Panc1 (cell line): ENCODE results near the gene ARID4B. TPM values are rescaled to one million over a fixed set of nuclear protein-coding genes. Genes with fewer than 3 reads are reported as not detected.
A peak's percentile ranks its signal among the peaks of the same experiment; 100 is the strongest.

Experiments used
- ATAC-seq: fragments of 200-7000 bp; cut with Tn5 transposase; 2 replicates; pipeline ENCODE4 v1.9.1; 2020; ENCODE audit warnings: mild to moderate bottlenecking, moderate library complexity
- BruUV-seq: library from RNA; stranded (reverse); fragments of 400-500 nt; replicated peaks from 2 replicates; lab custom pipeline; 2021; lab: Mats Ljungman, UMichigan
- CTCF ChIA-PET: fragments of 300-600 bp; sonication (Branson Sonifier 250); formaldehyde crosslinking; loops from one replicate; lab custom pipeline; 2022; ENCODE audit warnings: antibody characterized with exemption; lab: Charles Lee
- POLR2A ChIA-PET: fragments of 300-600 bp; sonication (Branson Sonifier 250); formaldehyde crosslinking; loops from one replicate; lab custom pipeline; 2022; ENCODE audit warnings: antibody characterized with exemption; lab: Charles Lee
- DNase-seq: peaks from one replicate; pipeline ENCODE4 v3.0.0-alpha.2; 2010; ENCODE audit warnings: low read depth, low spot score
- H3K27ac ChIP-seq: 2 replicates; pipeline ENCODE4 v1.5.1; 2011; ENCODE audit warnings: mild to moderate bottlenecking, low read length, inconsistent platforms
- H3K27me3 ChIP-seq: fragments of 200-500 bp; sonication (Bioruptor generic); 2 replicates; pipeline ENCODE4 v1.6.0; 2014; ENCODE audit warnings: low read length, inconsistent platforms; ENCODE audit not compliant: control insufficient read depth, insufficient read depth
- H3K36me3 ChIP-seq: fragments of 200-500 bp; sonication (Bioruptor generic); 2 replicates; pipeline ENCODE4 v1.5.1; 2014; ENCODE audit warnings: inconsistent platforms, mild to moderate bottlenecking, low read length, moderate library complexity; ENCODE audit not compliant: control insufficient read depth, insufficient read depth
- H3K4me1 ChIP-seq: 2 replicates; pipeline ENCODE4 v1.5.1; 2011; ENCODE audit warnings: inconsistent platforms, mild to moderate bottlenecking, low read length, moderate library complexity; ENCODE audit not compliant: control insufficient read depth, insufficient read depth
- H3K4me3 ChIP-seq, 2 experiments: 2 replicates each; pipeline ENCODE4 v1.5.1; 2011 to 2012; ENCODE audit warnings: low read depth in 2 of 2, low read length in 2 of 2, mild to moderate bottlenecking in 2 of 2, inconsistent platforms in 1 of 2, moderate library complexity in 1 of 2
- H3K9me3 ChIP-seq: fragments of 200-500 bp; sonication (Bioruptor generic); 2 replicates; pipeline ENCODE4 v1.5.1; 2014; ENCODE audit warnings: low read depth, mild to moderate bottlenecking, inconsistent platforms, low read length, moderate library complexity; ENCODE audit not compliant: control insufficient read depth, insufficient read depth
- POLR2AphosphoS5 ChIP-seq: IDR thresholded peaks from 2 replicates; pipeline ENCODE4 v1.6.1; 2012; ENCODE audit warnings: mild to moderate bottlenecking, low read depth, low read length, moderate library complexity
- SIN3A ChIP-seq: IDR thresholded peaks from 2 replicates; pipeline ENCODE4 v1.6.1; 2012; ENCODE audit warnings: low read depth, mild to moderate bottlenecking, low read length, moderate library complexity, borderline replicate concordance; ENCODE audit not compliant: insufficient read depth
- TCF7L2 ChIP-seq: IDR thresholded peaks from 2 replicates; pipeline ENCODE4 v1.6.1; 2011; ENCODE audit warnings: mild to moderate bottlenecking, low read depth, low read length, inconsistent platforms
- in situ Hi-C: cut with HindIII; loops from 2 replicates; pipeline ENCODE4 v1.10.0; 2016; ENCODE audit warnings: low sequenced_read_pairs, low pct_unique_long_range_greater_than_20kb
- intact Hi-C: fragments of 100-400 bp; cut with micrococcal nuclease; formaldehyde crosslinking; loops from one replicate; pipeline ENCODE4 v1.10.0; 2022; ENCODE audit not compliant: unreplicated experiment
- total RNA-seq: library from RNA; stranded (reverse); gene quantifications from one replicate; pipeline ENCODE4 v1.2.1, GENCODE V29; 2021; ENCODE audit not compliant: unreplicated experiment
- TF ChIP-seq, protein P1 (sequence below): fragments of 450-650 bp; IDR thresholded peaks from 2 replicates; pipeline ENCODE4 v1.5.1; 2017; ENCODE audit warnings: mild to moderate bottlenecking
- TF ChIP-seq, protein P2 (sequence below), 2 experiments: IDR thresholded peaks; 2 replicates each; pipeline ENCODE4 v1.6.1; 2011 to 2012; ENCODE audit warnings: low read depth in 2 of 2, control low read depth in 1 of 2, low read length in 1 of 2, mild to moderate bottlenecking in 1 of 2, moderate library complexity in 1 of 2; ENCODE audit not compliant: insufficient read depth in 1 of 2

The ARID4B gene
- total RNA-seq, 1 experiment from 2014 or later, result 37.5 TPM

DNA sequence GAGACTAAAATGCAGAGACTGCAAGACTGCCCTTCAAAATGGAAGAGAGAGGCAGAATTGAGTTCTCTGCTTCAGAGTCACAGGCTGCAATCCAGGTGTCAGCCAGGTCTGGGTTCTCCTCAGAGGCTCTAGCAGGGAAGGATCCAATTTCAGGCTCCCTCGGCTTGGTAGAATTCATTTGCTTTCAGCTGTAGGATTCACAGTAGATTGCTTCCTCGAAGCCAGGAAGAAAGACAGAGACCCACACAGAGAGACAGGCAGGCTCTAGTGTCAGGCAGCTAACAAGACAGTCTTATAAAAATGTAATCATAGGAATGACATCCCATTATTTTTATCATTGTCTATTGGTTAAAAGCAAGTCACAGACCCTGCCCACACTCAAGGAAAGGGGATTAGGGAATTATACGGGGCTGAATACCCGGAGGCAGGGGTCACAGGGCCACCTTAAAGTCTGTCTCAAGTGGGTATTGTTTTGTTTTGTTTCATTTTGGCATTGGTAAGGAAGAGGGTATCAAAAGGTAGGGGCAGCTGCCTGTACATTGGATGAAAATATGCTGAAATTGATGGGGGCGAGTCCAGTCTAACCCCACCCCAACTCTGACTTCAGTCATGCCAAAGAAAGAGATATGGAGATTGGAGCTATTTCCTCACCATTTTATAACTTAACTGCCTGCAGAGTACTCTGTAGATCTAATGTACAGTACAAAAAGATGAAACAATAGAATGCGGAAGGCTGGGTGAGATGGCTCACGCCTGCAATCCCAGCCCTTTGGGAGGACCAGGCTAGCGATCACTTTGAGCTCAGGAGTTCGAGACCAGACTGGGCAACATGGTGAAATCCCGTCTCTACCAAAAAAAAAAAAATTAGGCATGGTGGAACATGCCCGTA is 29.8 kb upstream of the ARID4B start:
- POLR2A ChIA-PET, result interaction anchor here (0.6 to 0.7 kb wide), 2 partner anchors 12 to 14 kb away, joined by 5 to 6 read pairs; no protein-coding TSS in a partner anchor
- BruUV-seq, result no TSS peak
- Histone ChIP-seq H3K36me3 (no peaks in the 10 kb centered on the region), H3K9me3 (no peaks in the 10 kb centered on the region), H3K27ac (peak overlapping the region; percentile 36; the same call in 1 of the 2 replicates), H3K27me3 (no peaks in the 10 kb centered on the region), H3K4me3 (no peak overlapping the region), H3K4me1 (peaks cover 4% of the 10 kb centered on the region; the same call in 1 of the 2 replicates)
- CTCF ChIA-PET, result no interaction called here
- peak; percentile 33; the same call in 1 of the 2 replicates for ATAC-seq
- in situ Hi-C loops (no loop called here), intact Hi-C loops (no loop called here)
- TF ChIP-seq, protein P1, sequence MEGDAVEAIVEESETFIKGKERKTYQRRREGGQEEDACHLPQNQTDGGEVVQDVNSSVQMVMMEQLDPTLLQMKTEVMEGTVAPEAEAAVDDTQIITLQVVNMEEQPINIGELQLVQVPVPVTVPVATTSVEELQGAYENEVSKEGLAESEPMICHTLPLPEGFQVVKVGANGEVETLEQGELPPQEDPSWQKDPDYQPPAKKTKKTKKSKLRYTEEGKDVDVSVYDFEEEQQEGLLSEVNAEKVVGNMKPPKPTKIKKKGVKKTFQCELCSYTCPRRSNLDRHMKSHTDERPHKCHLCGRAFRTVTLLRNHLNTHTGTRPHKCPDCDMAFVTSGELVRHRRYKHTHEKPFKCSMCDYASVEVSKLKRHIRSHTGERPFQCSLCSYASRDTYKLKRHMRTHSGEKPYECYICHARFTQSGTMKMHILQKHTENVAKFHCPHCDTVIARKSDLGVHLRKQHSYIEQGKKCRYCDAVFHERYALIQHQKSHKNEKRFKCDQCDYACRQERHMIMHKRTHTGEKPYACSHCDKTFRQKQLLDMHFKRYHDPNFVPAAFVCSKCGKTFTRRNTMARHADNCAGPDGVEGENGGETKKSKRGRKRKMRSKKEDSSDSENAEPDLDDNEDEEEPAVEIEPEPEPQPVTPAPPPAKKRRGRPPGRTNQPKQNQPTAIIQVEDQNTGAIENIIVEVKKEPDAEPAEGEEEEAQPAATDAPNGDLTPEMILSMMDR, result no peak
- TF ChIP-seq POLR2AphosphoS5, result no peak
- no peak for TF ChIP-seq TCF7L2
- TF ChIP-seq SIN3A, result no peak
- TF ChIP-seq, protein P2, sequence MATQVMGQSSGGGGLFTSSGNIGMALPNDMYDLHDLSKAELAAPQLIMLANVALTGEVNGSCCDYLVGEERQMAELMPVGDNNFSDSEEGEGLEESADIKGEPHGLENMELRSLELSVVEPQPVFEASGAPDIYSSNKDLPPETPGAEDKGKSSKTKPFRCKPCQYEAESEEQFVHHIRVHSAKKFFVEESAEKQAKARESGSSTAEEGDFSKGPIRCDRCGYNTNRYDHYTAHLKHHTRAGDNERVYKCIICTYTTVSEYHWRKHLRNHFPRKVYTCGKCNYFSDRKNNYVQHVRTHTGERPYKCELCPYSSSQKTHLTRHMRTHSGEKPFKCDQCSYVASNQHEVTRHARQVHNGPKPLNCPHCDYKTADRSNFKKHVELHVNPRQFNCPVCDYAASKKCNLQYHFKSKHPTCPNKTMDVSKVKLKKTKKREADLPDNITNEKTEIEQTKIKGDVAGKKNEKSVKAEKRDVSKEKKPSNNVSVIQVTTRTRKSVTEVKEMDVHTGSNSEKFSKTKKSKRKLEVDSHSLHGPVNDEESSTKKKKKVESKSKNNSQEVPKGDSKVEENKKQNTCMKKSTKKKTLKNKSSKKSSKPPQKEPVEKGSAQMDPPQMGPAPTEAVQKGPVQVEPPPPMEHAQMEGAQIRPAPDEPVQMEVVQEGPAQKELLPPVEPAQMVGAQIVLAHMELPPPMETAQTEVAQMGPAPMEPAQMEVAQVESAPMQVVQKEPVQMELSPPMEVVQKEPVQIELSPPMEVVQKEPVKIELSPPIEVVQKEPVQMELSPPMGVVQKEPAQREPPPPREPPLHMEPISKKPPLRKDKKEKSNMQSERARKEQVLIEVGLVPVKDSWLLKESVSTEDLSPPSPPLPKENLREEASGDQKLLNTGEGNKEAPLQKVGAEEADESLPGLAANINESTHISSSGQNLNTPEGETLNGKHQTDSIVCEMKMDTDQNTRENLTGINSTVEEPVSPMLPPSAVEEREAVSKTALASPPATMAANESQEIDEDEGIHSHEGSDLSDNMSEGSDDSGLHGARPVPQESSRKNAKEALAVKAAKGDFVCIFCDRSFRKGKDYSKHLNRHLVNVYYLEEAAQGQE (IDR thresholded peaks at IDR 0.05; ENCODE audit: insufficient read depth in 1 of 2, low read depth in 2 of 2, low read length in 1 of 2), result no peak
- no peak for DNase-seq

DNA sequence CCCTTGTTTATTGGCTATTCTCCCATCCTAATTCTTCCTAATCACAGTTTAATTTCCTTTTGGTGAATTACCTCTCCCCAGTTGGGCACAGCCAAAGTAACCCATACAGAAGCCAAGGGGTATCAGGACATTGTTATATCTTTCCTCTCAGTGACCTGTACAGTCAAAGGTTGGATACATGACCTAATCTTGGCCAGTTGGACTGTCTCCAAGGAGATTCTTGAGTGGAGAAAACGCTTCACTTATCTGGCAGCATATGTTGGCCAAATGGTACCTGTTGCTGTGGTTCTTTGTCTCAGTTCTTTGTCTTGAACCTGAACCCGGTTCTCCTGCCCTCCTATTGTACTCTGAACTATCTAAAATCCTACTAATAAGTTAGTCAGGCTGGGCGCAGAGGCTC is 23.9 kb upstream of the ARID4B start:
- H3K4me1 ChIP-seq, result no peaks in the 10 kb centered on the region
- ChIA-PET CTCF (no interaction called here), POLR2A (interaction anchor here (0.7 kb wide), 1 partner anchor 224 kb away, joined by 3 read pairs; no protein-coding TSS in a partner anchor)
- H3K27ac ChIP-seq, result no peak overlapping the region
- no peaks in the 10 kb centered on the region for H3K36me3 ChIP-seq
- TF ChIP-seq, protein P1, result no peak
- TF ChIP-seq, protein P2 (IDR thresholded peaks at IDR 0.05; ENCODE audit: insufficient read depth in 1 of 2, low read depth in 2 of 2, low read length in 1 of 2), result no peak
- TF ChIP-seq POLR2AphosphoS5 (no peak), SIN3A (no peak), TCF7L2 (no peak)
- no peak overlapping the region for H3K4me3 ChIP-seq
- no peaks in the 10 kb centered on the region for H3K9me3 ChIP-seq
- BruUV-seq, result no TSS peak
- in situ Hi-C loops, result no loop called here
- intact Hi-C loops, result no loop called here
- ATAC-seq (no peak), DNase-seq (no peak)
- H3K27me3 ChIP-seq, result no peaks in the 10 kb centered on the region
